ENCODE measurements around the gene PXT1. TPM values are rescaled to one million over a fixed set of nuclear protein-coding genes. Genes with fewer than 3 reads are reported as not detected.

The PXT1 gene
- total and polyA plus RNA-seq, 2 experiments from 2014 or later, result not detected

DNA sequence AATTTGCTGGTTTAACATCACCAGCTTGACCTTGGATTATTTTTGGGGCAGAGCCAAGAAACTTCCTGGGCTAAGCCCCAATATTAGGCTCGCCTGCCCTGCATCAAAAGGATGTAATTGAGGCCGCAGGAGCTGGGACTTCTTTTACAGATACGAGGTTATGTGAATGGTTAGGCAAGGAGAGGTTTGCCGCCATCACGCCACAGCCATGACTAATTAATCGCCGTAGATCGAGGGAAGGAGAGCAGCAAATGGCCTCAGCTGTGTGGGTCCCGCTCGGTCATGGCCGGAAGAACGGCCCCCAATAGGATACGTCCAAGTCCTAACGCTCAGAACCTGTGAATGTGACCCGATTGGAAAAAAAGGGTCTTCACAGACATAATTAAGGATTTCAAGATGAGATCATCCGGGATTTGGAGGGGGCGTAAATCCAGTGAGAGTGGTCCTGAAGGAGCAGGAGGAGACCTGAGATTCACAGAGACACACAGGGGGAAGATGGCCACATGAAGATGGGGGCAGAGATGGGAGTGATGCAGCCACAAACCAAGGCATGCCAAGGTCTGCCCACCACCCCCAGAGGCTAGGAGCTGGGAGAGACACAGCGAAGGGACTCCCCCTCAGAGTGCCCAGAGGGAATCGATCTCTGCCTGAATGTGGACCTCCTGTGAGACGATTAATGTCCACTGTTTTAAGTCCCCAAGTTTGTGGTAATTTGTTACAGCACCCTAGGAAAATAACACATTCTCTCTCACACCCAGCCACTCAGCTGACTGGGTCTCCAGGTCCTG, 96.0 kb downstream of the PXT1 start:
- TF ChIP-seq EZH2 (IDR thresholded peaks at IDR 0.05; ENCODE audit: borderline replicate concordance) (no peak), EZH2phosphoT487 (IDR thresholded peaks at IDR 0.05; ENCODE audit: low read depth, severe bottlenecking, unreplicated experiment) (no peak), CTCF (IDR thresholded peaks at IDR 0.05; ENCODE audit: poor library complexity) (no peak)
- H4K20me1 ChIP-seq (ENCODE audit: insufficient read depth, poor library complexity, severe bottlenecking), result no peaks in the 10 kb centered on the region
- H3K4me3 ChIP-seq, result no peak overlapping the region
- no peaks in the 10 kb centered on the region for H3K79me2 ChIP-seq
- no peaks in the 10 kb centered on the region for H3K27me3 ChIP-seq
- peaks cover 15% of the 10 kb centered on the region for H3K4me1 ChIP-seq (ENCODE audit: insufficient read depth)
- H3K9me2 ChIP-seq (replicated peaks; ENCODE audit: insufficient read depth), result no peaks in the 10 kb centered on the region
- DNase-seq (ENCODE audit: low spot score), result no peak
- H3K9me3 ChIP-seq (ENCODE audit: low read depth), result no peaks in the 10 kb centered on the region
- H3K36me3 ChIP-seq (replicated peaks; ENCODE audit: insufficient read depth, low read depth), result no peaks in the 10 kb centered on the region
- peak overlapping the region; percentile 75 for H3K27ac ChIP-seq
- no peak overlapping the region for H2AFZ ChIP-seq
- no peak overlapping the region for H3K4me2 ChIP-seq
- 92% methylated on average over 20 of the region's 20 CpGs for WGBS (ENCODE audit: low lambda C conversion rate, missing lambda C conversion rate)

- 88% methylated on average over 13 of the region's 13 CpGs for WGBS (ENCODE audit: low lambda C conversion rate, missing lambda C conversion rate)
- Histone ChIP-seq H3K4me1 (ENCODE audit: insufficient read depth) (peaks cover 7% of the 10 kb centered on the region), H3K9me3 (ENCODE audit: low read depth) (no peaks in the 10 kb centered on the region), H4K20me1 (ENCODE audit: insufficient read depth, poor library complexity, severe bottlenecking) (no peaks in the 10 kb centered on the region), H2AFZ (no peak overlapping the region), H3K79me2 (no peaks in the 10 kb centered on the region), H3K27ac (no peak overlapping the region), H3K36me3 (replicated peaks; ENCODE audit: insufficient read depth, low read depth) (no peaks in the 10 kb centered on the region), H3K4me2 (no peak overlapping the region), H3K27me3 (no peaks in the 10 kb centered on the region), H3K4me3 (no peak overlapping the region), H3K9me2 (replicated peaks; ENCODE audit: insufficient read depth) (no peaks in the 10 kb centered on the region)
- TF ChIP-seq EZH2phosphoT487 (IDR thresholded peaks at IDR 0.05; ENCODE audit: low read depth, severe bottlenecking, unreplicated experiment), result no peak
- no peak for TF ChIP-seq CTCF (IDR thresholded peaks at IDR 0.05; ENCODE audit: poor library complexity)
- TF ChIP-seq EZH2 (IDR thresholded peaks at IDR 0.05; ENCODE audit: borderline replicate concordance), result no peak
- DNase-seq (ENCODE audit: low spot score), result no peak
Observed at GRCh38 chr6:36345681-36346466, 96.8 kb downstream of the PXT1 start.

DNA sequence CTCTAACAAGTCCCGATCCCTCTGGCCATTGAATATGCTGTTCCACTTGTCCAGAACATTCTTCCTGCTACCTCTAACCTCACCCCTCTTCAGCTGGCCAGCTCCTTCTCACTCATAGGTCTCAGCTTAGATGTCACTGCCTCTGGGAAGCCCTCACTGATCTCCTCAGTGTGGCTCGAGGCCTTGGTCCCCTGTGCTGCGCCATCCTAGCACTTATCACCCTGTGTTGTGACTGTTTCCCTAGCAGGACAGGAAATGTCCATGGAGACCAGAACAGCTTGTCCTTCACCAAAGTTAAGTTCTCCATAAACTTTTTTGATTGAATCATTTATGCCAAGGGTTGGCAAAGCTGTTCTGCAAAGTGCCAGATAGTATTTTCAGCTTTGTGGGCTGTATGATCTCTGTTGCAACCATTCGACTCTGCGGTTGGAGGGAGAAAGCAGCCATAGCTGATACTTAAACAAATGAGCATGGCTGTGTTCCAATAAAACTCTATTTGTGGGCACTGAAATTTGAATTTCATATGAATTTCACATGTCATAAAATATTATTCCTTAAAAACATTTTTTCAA, 99.5 kb downstream of the PXT1 start:
- no peaks in the 10 kb centered on the region for H4K20me1 ChIP-seq (ENCODE audit: insufficient read depth, poor library complexity, severe bottlenecking)
- no peaks in the 10 kb centered on the region for H3K9me3 ChIP-seq (ENCODE audit: low read depth)
- H2AFZ ChIP-seq, result no peak overlapping the region
- H3K27me3 ChIP-seq, result no peaks in the 10 kb centered on the region
- peaks cover 4% of the 10 kb centered on the region for H3K4me1 ChIP-seq (ENCODE audit: insufficient read depth)
- H3K9me2 ChIP-seq (replicated peaks; ENCODE audit: insufficient read depth), result no peaks in the 10 kb centered on the region
- WGBS (ENCODE audit: low lambda C conversion rate, missing lambda C conversion rate), result 73% methylated on average over 5 of the region's 5 CpGs
- H3K27ac ChIP-seq, result no peak overlapping the region
- no peak overlapping the region for H3K4me2 ChIP-seq
- DNase-seq (ENCODE audit: low spot score), result no peak
- no peak for TF ChIP-seq EZH2phosphoT487 (IDR thresholded peaks at IDR 0.05; ENCODE audit: low read depth, severe bottlenecking, unreplicated experiment)
- no peak for TF ChIP-seq EZH2 (IDR thresholded peaks at IDR 0.05; ENCODE audit: borderline replicate concordance)
- no peak for TF ChIP-seq CTCF (IDR thresholded peaks at IDR 0.05; ENCODE audit: poor library complexity)
- no peaks in the 10 kb centered on the region for H3K36me3 ChIP-seq (replicated peaks; ENCODE audit: insufficient read depth, low read depth)
- H3K79me2 ChIP-seq, result no peaks in the 10 kb centered on the region
- no peak overlapping the region for H3K4me3 ChIP-seq
